ENCODE data around the gene CUX1.

DNA sequence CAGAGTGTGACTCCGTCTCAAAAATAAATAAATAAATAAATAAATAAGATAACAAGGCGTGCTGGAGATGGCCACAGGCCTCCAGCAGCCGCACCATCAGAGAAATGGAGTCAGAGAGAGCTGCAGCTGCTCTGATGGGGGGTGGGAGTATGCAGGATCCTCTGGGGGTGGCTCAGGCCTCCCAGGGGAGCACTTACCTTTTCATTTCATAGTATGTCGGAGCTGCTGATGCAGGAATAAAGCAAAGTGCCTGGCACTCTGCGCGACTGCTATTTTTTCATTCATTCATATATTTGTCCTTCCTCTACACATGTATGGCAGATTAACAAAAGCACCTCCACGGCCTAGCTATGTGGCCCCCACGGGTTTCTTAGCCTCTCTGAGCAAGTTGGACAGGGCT lies 175.9 kb downstream of the CUX1 start:
- TF ChIP-seq, protein P1, sequence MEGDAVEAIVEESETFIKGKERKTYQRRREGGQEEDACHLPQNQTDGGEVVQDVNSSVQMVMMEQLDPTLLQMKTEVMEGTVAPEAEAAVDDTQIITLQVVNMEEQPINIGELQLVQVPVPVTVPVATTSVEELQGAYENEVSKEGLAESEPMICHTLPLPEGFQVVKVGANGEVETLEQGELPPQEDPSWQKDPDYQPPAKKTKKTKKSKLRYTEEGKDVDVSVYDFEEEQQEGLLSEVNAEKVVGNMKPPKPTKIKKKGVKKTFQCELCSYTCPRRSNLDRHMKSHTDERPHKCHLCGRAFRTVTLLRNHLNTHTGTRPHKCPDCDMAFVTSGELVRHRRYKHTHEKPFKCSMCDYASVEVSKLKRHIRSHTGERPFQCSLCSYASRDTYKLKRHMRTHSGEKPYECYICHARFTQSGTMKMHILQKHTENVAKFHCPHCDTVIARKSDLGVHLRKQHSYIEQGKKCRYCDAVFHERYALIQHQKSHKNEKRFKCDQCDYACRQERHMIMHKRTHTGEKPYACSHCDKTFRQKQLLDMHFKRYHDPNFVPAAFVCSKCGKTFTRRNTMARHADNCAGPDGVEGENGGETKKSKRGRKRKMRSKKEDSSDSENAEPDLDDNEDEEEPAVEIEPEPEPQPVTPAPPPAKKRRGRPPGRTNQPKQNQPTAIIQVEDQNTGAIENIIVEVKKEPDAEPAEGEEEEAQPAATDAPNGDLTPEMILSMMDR (IDR thresholded peaks at IDR 0.05; ENCODE audit: low read length) = no peak
- TF ChIP-seq EZH2phosphoT487 (IDR thresholded peaks at IDR 0.05; ENCODE audit: low read length) (no peak), EZH2 (optimal IDR thresholded peaks at IDR 0.05; ENCODE audit: low read depth, low read length) (no peak)

All from MM.1S (cell line).